ENCODE data around the gene SLC38A8. TPM values are rescaled to one million over a fixed set of nuclear protein-coding genes. Genes with fewer than 3 reads are reported as not detected.

The SLC38A8 gene
- total RNA-seq, 4 donors from 2014 or later, result not detected

GRCh38 chr16:84079664-84080063 is 37.1 kb upstream of the SLC38A8 start:
- H3K9me3 ChIP-seq, result no peaks in the 10 kb centered on the region
- H3K27ac ChIP-seq, result no peak overlapping the region
- no peaks in the 10 kb centered on the region for H3K27me3 ChIP-seq
- no peak overlapping the region for H3K4me3 ChIP-seq
- no peak for DNase-seq
- peaks cover 0 to 81% (median 3%) of the 10 kb centered on the region in 3 donors for H3K36me3 ChIP-seq
- H3K4me1 ChIP-seq, result no peaks in the 10 kb centered on the region
- TF ChIP-seq POLR2A (IDR thresholded peaks at IDR 0.05) (no peak), CTCF (IDR thresholded peaks at IDR 0.05) (no peak)

GRCh38 chr16:84075376-84075775 is 32.8 kb upstream of the SLC38A8 start:
- Histone ChIP-seq H3K9me3 (no peaks in the 10 kb centered on the region), H3K4me3 (no peak overlapping the region), H3K36me3 (peaks cover 0 to 93% (median 0%) of the 10 kb centered on the region in 3 donors), H3K4me1 (no peaks in the 10 kb centered on the region), H3K27ac (no peak overlapping the region), H3K27me3 (no peaks in the 10 kb centered on the region)
- DNase-seq, result no peak
- no peak for TF ChIP-seq CTCF (IDR thresholded peaks at IDR 0.05)
- TF ChIP-seq POLR2A (IDR thresholded peaks at IDR 0.05), result no peak

- peaks cover 0 to 93% (median 0%) of the 10 kb centered on the region in 3 donors for H3K36me3 ChIP-seq
- H3K27ac ChIP-seq, result no peak overlapping the region
- no peaks in the 10 kb centered on the region for H3K4me1 ChIP-seq
- no peak for TF ChIP-seq CTCF (IDR thresholded peaks at IDR 0.05)
- no peak for TF ChIP-seq POLR2A (IDR thresholded peaks at IDR 0.05)
- no peak overlapping the region for H3K4me3 ChIP-seq
- DNase-seq, result no peak
- H3K27me3 ChIP-seq, result no peaks in the 10 kb centered on the region
- H3K9me3 ChIP-seq, result no peaks in the 10 kb centered on the region
Observed at GRCh38 chr16:84074721-84075120, 32.1 kb upstream of the SLC38A8 start.

- Histone ChIP-seq H3K9me3 (no peaks in the 10 kb centered on the region), H3K4me1 (no peaks in the 10 kb centered on the region), H3K36me3 (peaks cover 0 to 95% (median 0%) of the 10 kb centered on the region in 3 donors), H3K4me3 (no peak overlapping the region), H3K27ac (no peak overlapping the region), H3K27me3 (no peaks in the 10 kb centered on the region)
- no peak for DNase-seq
- TF ChIP-seq POLR2A (IDR thresholded peaks at IDR 0.05) (no peak), CTCF (IDR thresholded peaks at IDR 0.05) (no peak)
Observed at GRCh38 chr16:84072014-84072413, 29.4 kb upstream of the SLC38A8 start.

- H3K9me3 ChIP-seq, result no peaks in the 10 kb centered on the region
- H3K4me3 ChIP-seq, result no peak overlapping the region
- H3K27me3 ChIP-seq, result no peaks in the 10 kb centered on the region
- no peak for DNase-seq
- no peak overlapping the region for H3K27ac ChIP-seq
- TF ChIP-seq CTCF (IDR thresholded peaks at IDR 0.05) (no peak), POLR2A (IDR thresholded peaks at IDR 0.05) (no peak)
- no peaks in the 10 kb centered on the region for H3K4me1 ChIP-seq
- peaks cover 0 to 96% (median 0%) of the 10 kb centered on the region in 3 donors for H3K36me3 ChIP-seq
Observed at GRCh38 chr16:84071121-84071520, 28.5 kb upstream of the SLC38A8 start.

GRCh38 chr16:84069540-84069939 is 26.9 kb upstream of the SLC38A8 start:
- Histone ChIP-seq H3K4me1 (no peaks in the 10 kb centered on the region), H3K36me3 (peaks cover 0 to 96% (median 0%) of the 10 kb centered on the region in 3 donors), H3K9me3 (no peaks in the 10 kb centered on the region), H3K27me3 (no peaks in the 10 kb centered on the region), H3K27ac (no peak overlapping the region), H3K4me3 (no peak overlapping the region)
- DNase-seq, result no peak
- TF ChIP-seq POLR2A (IDR thresholded peaks at IDR 0.05) (no peak), CTCF (IDR thresholded peaks at IDR 0.05) (no peak)

Data from Peyer's patch (tissue), 4 donors.